ENCODE results near the gene ARHGEF17.
A peak's percentile ranks its signal among the peaks of the same experiment; 100 is the strongest.

Gene ARHGEF17

GRCh38 chr11:73361953-73362776 is 54.1 kb downstream of the ARHGEF17 start:
- peak; percentile 62 for DNase-seq (ENCODE audit: extremely low spot score)
- ChIA-PET CTCF (interaction anchor here (3.1 kb wide), 1 partner anchor 11 kb away, joined by 20 read pairs; no protein-coding TSS in a partner anchor), POLR2A (no interaction called here)
- no peak for TF ChIP-seq SP1 (IDR thresholded peaks at IDR 0.05)

GRCh38 chr11:73363147-73363546 is 55.1 kb downstream of the ARHGEF17 start:
- ChIA-PET CTCF (no interaction called here), POLR2A (no interaction called here)
- DNase-seq (ENCODE audit: extremely low spot score): no peak
- TF ChIP-seq FOXM1 (IDR thresholded peaks at IDR 0.05; ENCODE audit: borderline replicate concordance): no peak
- no peak for TF ChIP-seq LEF1 (IDR thresholded peaks at IDR 0.05; ENCODE audit: borderline replicate concordance)
- TF ChIP-seq FOXK2 (IDR thresholded peaks at IDR 0.05): no peak
- TF ChIP-seq CTBP1 (IDR thresholded peaks at IDR 0.05; ENCODE audit: borderline replicate concordance): no peak
- TF ChIP-seq TARDBP (IDR thresholded peaks at IDR 0.05): no peak
- TF ChIP-seq NFRKB (IDR thresholded peaks at IDR 0.05): no peak
- TF ChIP-seq SP1 (IDR thresholded peaks at IDR 0.05): no peak
- no peak for TF ChIP-seq FOXA1 (IDR thresholded peaks at IDR 0.05)
- TF ChIP-seq L3MBTL2 (conservative IDR thresholded peaks at IDR 0.05): no peak
- no peak for TF ChIP-seq SUZ12 (IDR thresholded peaks at IDR 0.05)
- no peak for TF ChIP-seq ELF4 (IDR thresholded peaks at IDR 0.05)
- no peak for TF ChIP-seq ARNT (IDR thresholded peaks at IDR 0.05)
- TF ChIP-seq HDGF (IDR thresholded peaks at IDR 0.05; ENCODE audit: borderline replicate concordance): no peak
- TF ChIP-seq ZNF384 (IDR thresholded peaks at IDR 0.05): no peak
- no peak for TF ChIP-seq PKNOX1 (IDR thresholded peaks at IDR 0.05)
- TF ChIP-seq BHLHE40 (IDR thresholded peaks at IDR 0.05; ENCODE audit: borderline replicate concordance): no peak

- TF ChIP-seq HDGF (IDR thresholded peaks at IDR 0.05; ENCODE audit: borderline replicate concordance) (no peak), CTBP1 (IDR thresholded peaks at IDR 0.05; ENCODE audit: borderline replicate concordance) (no peak), TARDBP (IDR thresholded peaks at IDR 0.05) (no peak), ZNF384 (IDR thresholded peaks at IDR 0.05) (no peak), L3MBTL2 (conservative IDR thresholded peaks at IDR 0.05) (no peak), PKNOX1 (IDR thresholded peaks at IDR 0.05) (no peak), NFRKB (IDR thresholded peaks at IDR 0.05) (no peak)
- no peak for DNase-seq (ENCODE audit: extremely low spot score)
- ChIA-PET POLR2A (no interaction called here), CTCF (interaction anchor here (0.7 kb wide), 1 partner anchor 417 kb away, joined by 3 read pairs; no protein-coding TSS in a partner anchor)
Measured at GRCh38 chr11:73365352-73366264, 57.5 kb downstream of the ARHGEF17 start.

GRCh38 chr11:73366265-73366610 is 58.2 kb downstream of the ARHGEF17 start:
- ChIA-PET CTCF (interaction anchor here (0.7 kb wide), 1 partner anchor 417 kb away, joined by 3 read pairs; no protein-coding TSS in a partner anchor), POLR2A (no interaction called here)
- DNase-seq (ENCODE audit: extremely low spot score): no peak
- TF ChIP-seq L3MBTL2 (conservative IDR thresholded peaks at IDR 0.05) (no peak), NFRKB (IDR thresholded peaks at IDR 0.05) (no peak), BHLHE40 (IDR thresholded peaks at IDR 0.05; ENCODE audit: borderline replicate concordance) (no peak), SUZ12 (IDR thresholded peaks at IDR 0.05) (no peak), ZNF384 (IDR thresholded peaks at IDR 0.05) (no peak), PKNOX1 (IDR thresholded peaks at IDR 0.05) (no peak), TARDBP (IDR thresholded peaks at IDR 0.05) (no peak), HDGF (IDR thresholded peaks at IDR 0.05; ENCODE audit: borderline replicate concordance) (no peak), FOXK2 (IDR thresholded peaks at IDR 0.05) (no peak), FOXM1 (IDR thresholded peaks at IDR 0.05; ENCODE audit: borderline replicate concordance) (no peak), ELF4 (IDR thresholded peaks at IDR 0.05) (no peak), LEF1 (IDR thresholded peaks at IDR 0.05; ENCODE audit: borderline replicate concordance) (no peak), FOXA1 (IDR thresholded peaks at IDR 0.05) (no peak), ARNT (IDR thresholded peaks at IDR 0.05) (no peak), SP1 (IDR thresholded peaks at IDR 0.05) (no peak)

- ChIA-PET CTCF (interaction anchor here (0.8 kb wide), 1 partner anchor 69 kb away, joined by 3 read pairs; no protein-coding TSS in a partner anchor), POLR2A (no interaction called here)
- no peak for TF ChIP-seq ARNT (IDR thresholded peaks at IDR 0.05)
- TF ChIP-seq PKNOX1 (IDR thresholded peaks at IDR 0.05): no peak
- TF ChIP-seq L3MBTL2 (conservative IDR thresholded peaks at IDR 0.05): no peak
- no peak for TF ChIP-seq FOXK2 (IDR thresholded peaks at IDR 0.05)
- TF ChIP-seq CTBP1 (IDR thresholded peaks at IDR 0.05; ENCODE audit: borderline replicate concordance): no peak
- TF ChIP-seq ELF4 (IDR thresholded peaks at IDR 0.05): no peak
- TF ChIP-seq FOXM1 (IDR thresholded peaks at IDR 0.05; ENCODE audit: borderline replicate concordance): no peak
- no peak for TF ChIP-seq FOXA1 (IDR thresholded peaks at IDR 0.05)
- no peak for TF ChIP-seq BHLHE40 (IDR thresholded peaks at IDR 0.05; ENCODE audit: borderline replicate concordance)
- no peak for TF ChIP-seq SUZ12 (IDR thresholded peaks at IDR 0.05)
- no peak for TF ChIP-seq LEF1 (IDR thresholded peaks at IDR 0.05; ENCODE audit: borderline replicate concordance)
- no peak for TF ChIP-seq ZNF384 (IDR thresholded peaks at IDR 0.05)
- TF ChIP-seq TARDBP (IDR thresholded peaks at IDR 0.05): no peak
- no peak for TF ChIP-seq HDGF (IDR thresholded peaks at IDR 0.05; ENCODE audit: borderline replicate concordance)
- no peak for TF ChIP-seq SP1 (IDR thresholded peaks at IDR 0.05)
- no peak for TF ChIP-seq NFRKB (IDR thresholded peaks at IDR 0.05)
- DNase-seq (ENCODE audit: extremely low spot score): no peak
Measured at GRCh38 chr11:73366953-73367352, 58.9 kb downstream of the ARHGEF17 start.
